Activated CD4-positive, alpha-beta memory T cell treated with anti-CD3 and anti-CD28 coated beads for 36 hours (primary cell): Measurements from ENCODE around the gene USHBP1. TPM values are rescaled to one million over a fixed set of nuclear protein-coding genes. Genes with fewer than 3 reads are reported as not detected.

Experiments
- CTCF ChIA-PET: fragments of 350-600 bp; sonication (Branson Sonifier 250); formaldehyde crosslinking; loops from one replicate; lab custom pipeline; 2021; ENCODE audit warnings: antibody characterized with exemption, inconsistent platforms; lab: Charles Lee
- POLR2A ChIA-PET: fragments of 350-600 bp; sonication (Branson Sonifier 250); formaldehyde crosslinking; loops from one replicate; lab custom pipeline; 2021; ENCODE audit warnings: antibody characterized with exemption; lab: Charles Lee
- DNase-seq: peaks from one replicate; pipeline ENCODE4 v3.0.0-alpha.2; 2020
- H3K27ac Mint-ChIP-seq: one replicate; pipeline ENCODE4 v1.8.0; 2021; ENCODE audit warnings: mixed read lengths
- H3K27me3 Mint-ChIP-seq: one replicate; pipeline ENCODE4 v1.8.0; 2021; ENCODE audit warnings: mixed read lengths
- H3K36me3 Mint-ChIP-seq: one replicate; pipeline ENCODE4 v1.8.0; 2021; ENCODE audit warnings: mixed read lengths
- H3K4me1 Mint-ChIP-seq: one replicate; pipeline ENCODE4 v1.8.0; 2021; ENCODE audit warnings: low read depth, mixed read lengths
- H3K4me3 Mint-ChIP-seq: one replicate; pipeline ENCODE4 v1.8.0; 2021; ENCODE audit warnings: mild to moderate bottlenecking, mixed read lengths
- H3K9me3 Mint-ChIP-seq: one replicate; pipeline ENCODE4 v1.8.0; 2021; ENCODE audit warnings: mixed read lengths
- intact Hi-C: fragments of 100-400 bp; cut with micrococcal nuclease; formaldehyde crosslinking; loops from one replicate; pipeline ENCODE4 v1.15.1; 2023
- total RNA-seq, 2 experiments: library from RNA; stranded (reverse); gene quantifications; one replicate each; pipeline ENCODE4 v1.2.3, GENCODE V29; 2021

USHBP1 gene
- total RNA-seq, 2 experiments from 2014 or later = 0.24 TPM; not detected in 1

DNA sequence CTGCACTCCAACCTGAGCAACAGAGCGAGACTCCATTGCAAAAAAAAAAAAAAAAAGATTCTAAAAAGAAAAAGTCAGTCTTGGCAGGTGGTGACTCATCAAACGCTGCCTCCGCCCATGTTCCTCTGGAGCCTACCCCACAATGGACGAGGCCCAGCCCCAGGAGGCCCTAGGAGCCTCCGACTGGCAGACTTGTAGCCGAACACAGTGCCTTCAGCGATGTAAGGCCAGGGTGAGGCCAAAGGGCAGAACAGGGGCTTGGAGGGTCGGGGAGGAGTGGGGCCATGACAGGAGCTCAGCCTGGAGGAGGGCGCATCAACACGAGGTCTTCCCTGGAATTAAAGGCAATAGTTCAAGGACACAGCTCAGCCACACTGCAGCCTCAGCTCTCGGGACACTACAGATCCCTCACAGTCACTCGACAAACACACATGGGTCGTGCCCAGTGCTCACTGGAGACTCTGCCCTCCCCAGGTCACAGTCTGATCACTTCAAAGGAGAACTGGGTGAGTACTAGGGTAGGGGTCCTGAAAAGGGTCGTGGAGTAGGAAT, 44.3 kb downstream of the USHBP1 start:
- no peak for DNase-seq
- CTCF ChIA-PET = no interaction called here
- H3K36me3 Mint-ChIP-seq = peaks cover 17% of the 10 kb centered on the region
- no peaks in the 10 kb centered on the region for H3K27me3 Mint-ChIP-seq
- POLR2A ChIA-PET = interaction anchor here (1.0 kb wide), 1 partner anchor 48 kb away, joined by 5 read pairs; no protein-coding TSS in a partner anchor
- intact Hi-C loops = no loop called here
- H3K4me1 Mint-ChIP-seq = peaks cover 7% of the 10 kb centered on the region
- no peak overlapping the region for H3K27ac Mint-ChIP-seq
- H3K9me3 Mint-ChIP-seq = no peaks in the 10 kb centered on the region
- no peak overlapping the region for H3K4me3 Mint-ChIP-seq

DNA sequence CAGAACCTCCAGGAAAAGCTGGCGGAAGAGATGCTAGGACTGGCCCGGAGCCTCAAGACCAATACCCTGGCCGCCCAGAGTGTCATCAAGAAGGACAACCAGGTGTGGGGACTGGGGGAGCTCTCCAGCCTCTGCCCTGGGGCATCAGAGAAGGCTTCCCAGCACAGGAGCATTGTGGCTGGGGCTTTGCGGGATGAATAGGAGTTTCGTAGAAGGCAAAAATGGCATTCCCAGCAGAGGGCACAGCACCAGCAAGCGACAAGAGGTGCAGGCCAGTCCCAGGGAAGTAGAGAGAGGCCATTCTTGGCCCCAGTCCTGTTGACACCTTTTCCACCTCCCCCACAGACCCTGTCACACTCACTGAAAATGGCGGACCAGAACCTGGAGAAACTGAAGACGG, 45.3 kb downstream of the USHBP1 start:
- no peaks in the 10 kb centered on the region for H3K9me3 Mint-ChIP-seq
- H3K36me3 Mint-ChIP-seq = peaks cover 19% of the 10 kb centered on the region
- no peak overlapping the region for H3K27ac Mint-ChIP-seq
- POLR2A ChIA-PET = no interaction called here
- H3K4me1 Mint-ChIP-seq = peaks cover 15% of the 10 kb centered on the region
- no peak for DNase-seq
- CTCF ChIA-PET = no interaction called here
- H3K4me3 Mint-ChIP-seq = no peak overlapping the region
- no peaks in the 10 kb centered on the region for H3K27me3 Mint-ChIP-seq
- intact Hi-C loops = loop anchor here (5.0 kb wide), 1 partner anchor 92 kb away; no protein-coding TSS in a partner anchor

GRCh38 chr19:17216058-17216670, 48.4 kb downstream of the USHBP1 start:
- Mint-ChIP-seq H3K9me3 (no peaks in the 10 kb centered on the region), H3K27ac (peak overlapping the region; percentile 96), H3K4me1 (peaks cover 16% of the 10 kb centered on the region), H3K27me3 (no peaks in the 10 kb centered on the region), H3K36me3 (peaks cover 28% of the 10 kb centered on the region), H3K4me3 (peak overlapping the region; percentile 84)
- intact Hi-C loops = loop anchor here (5.0 kb wide), 1 partner anchor 89 kb away; no protein-coding TSS in a partner anchor
- POLR2A ChIA-PET = interaction anchor here (0.7 to 3.3 kb wide), 5 partner anchors 10 to 140 kb away, joined by 3 to 25 read pairs (median 6); partner anchors contain the start of genes BABAM1 and OCEL1
- no peak for DNase-seq
- CTCF ChIA-PET = interaction anchor here (0.6 to 1.7 kb wide), 2 partner anchors 20 to 46 kb away, joined by 3 to 5 read pairs; no protein-coding TSS in a partner anchor

DNA sequence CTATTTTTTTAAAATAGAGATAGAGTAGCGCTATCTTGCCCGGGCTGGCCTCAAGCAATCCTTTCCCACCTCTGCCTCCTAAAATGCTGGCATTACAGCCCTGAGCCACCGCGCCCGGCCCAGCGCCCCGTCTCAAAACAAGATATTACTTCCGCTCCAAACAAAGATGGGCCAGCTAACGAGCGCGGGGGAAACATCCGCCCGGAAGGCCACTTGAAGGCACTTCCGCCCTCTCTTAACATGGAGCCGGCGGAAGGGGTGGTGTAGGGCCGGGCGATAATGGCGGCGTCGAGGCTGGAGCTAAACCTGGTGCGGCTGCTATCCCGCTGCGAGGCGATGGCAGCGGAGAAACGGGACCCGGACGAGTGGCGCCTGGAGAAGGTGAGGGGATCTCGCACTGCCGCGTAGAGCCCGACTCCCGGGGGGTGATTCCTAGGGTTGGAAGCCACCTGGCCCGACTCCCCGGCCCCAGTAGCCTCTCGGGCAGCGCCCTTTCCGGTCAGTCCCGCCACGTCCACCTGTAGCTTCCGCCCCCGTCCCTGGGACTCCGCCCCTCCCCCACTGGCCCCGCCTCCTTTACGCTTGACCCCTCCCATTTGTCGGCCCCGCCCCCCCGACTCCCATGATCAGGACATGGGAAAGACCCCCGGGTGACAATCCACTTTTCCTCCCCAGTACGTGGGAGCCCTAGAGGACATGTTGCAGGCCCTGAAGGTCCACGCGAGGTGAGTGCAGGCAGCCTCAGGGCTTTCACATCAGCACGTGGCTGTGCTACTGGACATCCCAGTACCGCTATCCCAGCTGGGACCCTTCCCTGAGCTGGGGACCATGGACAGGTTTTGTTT, 49.2 kb downstream of the USHBP1 start, which contains the start of gene USE1:
TSS of gene USE1 (plus strand) at position 231 of the 845 bp plus-strand sequence. CDS start at position 280, 49 bp downstream.
- DNase-seq = peak; percentile 92
- Mint-ChIP-seq H3K36me3 (peaks cover 28% of the 10 kb centered on the region), H3K4me3 (peak within 1 kb of the TSS; percentile 84), H3K27ac (peak within 1 kb of the TSS; percentile 96), H3K4me1 (peaks cover 16% of the 10 kb centered on the region), H3K9me3 (no peaks in the 10 kb centered on the region), H3K27me3 (no peaks in the 10 kb centered on the region)
- intact Hi-C loops = loop anchor here (1.0 to 5.0 kb wide), 4 partner anchors 11 to 140 kb away; partner anchors contain the start of genes HAUS8, MYO9B and OCEL1
- POLR2A ChIA-PET = interaction anchor here (0.7 to 3.3 kb wide), 7 partner anchors 11 to 141 kb away, joined by 3 to 25 read pairs (median 5); partner anchors contain the start of genes BABAM1 and OCEL1
- CTCF ChIA-PET = interaction anchor here (0.6 to 1.7 kb wide), 3 partner anchors 10 to 47 kb away, joined by 3 to 5 read pairs (median 3); no protein-coding TSS in a partner anchor

- H3K9me3 Mint-ChIP-seq = no peaks in the 10 kb centered on the region
- peak overlapping the region; percentile 84 for H3K4me3 Mint-ChIP-seq
- peaks cover 16% of the 10 kb centered on the region for H3K4me1 Mint-ChIP-seq
- DNase-seq = no peak
- POLR2A ChIA-PET = interaction anchor here (1.0 to 3.3 kb wide), 5 partner anchors 12 to 140 kb away, joined by 3 to 25 read pairs (median 6); partner anchors contain the start of genes BABAM1 and OCEL1
- intact Hi-C loops = loop anchor here (1.0 to 5.0 kb wide), 4 partner anchors 12 to 139 kb away; partner anchors contain the start of genes HAUS8, MYO9B and OCEL1
- H3K27me3 Mint-ChIP-seq = no peaks in the 10 kb centered on the region
- H3K36me3 Mint-ChIP-seq = peaks cover 27% of the 10 kb centered on the region
- CTCF ChIA-PET = interaction anchor here (0.9 to 1.7 kb wide), 3 partner anchors 9 to 89 kb away, joined by 3 to 5 read pairs (median 3); no protein-coding TSS in a partner anchor
- H3K27ac Mint-ChIP-seq = peak overlapping the region; percentile 96
These were observed 49.9 kb downstream of the USHBP1 start for GRCh38 chr19:17214508-17215126.

- intact Hi-C loops = no loop called here
- no peaks in the 10 kb centered on the region for H3K9me3 Mint-ChIP-seq
- ChIA-PET CTCF (no interaction called here), POLR2A (interaction anchor here (0.6 to 3.3 kb wide), 2 partner anchors 13 to 66 kb away, joined by 3 to 25 read pairs; partner anchors contain the start of gene OCEL1)
- no peaks in the 10 kb centered on the region for H3K27me3 Mint-ChIP-seq
- H3K4me3 Mint-ChIP-seq = no peak overlapping the region
- H3K36me3 Mint-ChIP-seq = peaks cover 29% of the 10 kb centered on the region
- DNase-seq = no peak
- H3K4me1 Mint-ChIP-seq = peaks cover 22% of the 10 kb centered on the region
- no peak overlapping the region for H3K27ac Mint-ChIP-seq
These were observed 51.2 kb downstream of the USHBP1 start for GRCh38 chr19:17213334-17213733.

DNA sequence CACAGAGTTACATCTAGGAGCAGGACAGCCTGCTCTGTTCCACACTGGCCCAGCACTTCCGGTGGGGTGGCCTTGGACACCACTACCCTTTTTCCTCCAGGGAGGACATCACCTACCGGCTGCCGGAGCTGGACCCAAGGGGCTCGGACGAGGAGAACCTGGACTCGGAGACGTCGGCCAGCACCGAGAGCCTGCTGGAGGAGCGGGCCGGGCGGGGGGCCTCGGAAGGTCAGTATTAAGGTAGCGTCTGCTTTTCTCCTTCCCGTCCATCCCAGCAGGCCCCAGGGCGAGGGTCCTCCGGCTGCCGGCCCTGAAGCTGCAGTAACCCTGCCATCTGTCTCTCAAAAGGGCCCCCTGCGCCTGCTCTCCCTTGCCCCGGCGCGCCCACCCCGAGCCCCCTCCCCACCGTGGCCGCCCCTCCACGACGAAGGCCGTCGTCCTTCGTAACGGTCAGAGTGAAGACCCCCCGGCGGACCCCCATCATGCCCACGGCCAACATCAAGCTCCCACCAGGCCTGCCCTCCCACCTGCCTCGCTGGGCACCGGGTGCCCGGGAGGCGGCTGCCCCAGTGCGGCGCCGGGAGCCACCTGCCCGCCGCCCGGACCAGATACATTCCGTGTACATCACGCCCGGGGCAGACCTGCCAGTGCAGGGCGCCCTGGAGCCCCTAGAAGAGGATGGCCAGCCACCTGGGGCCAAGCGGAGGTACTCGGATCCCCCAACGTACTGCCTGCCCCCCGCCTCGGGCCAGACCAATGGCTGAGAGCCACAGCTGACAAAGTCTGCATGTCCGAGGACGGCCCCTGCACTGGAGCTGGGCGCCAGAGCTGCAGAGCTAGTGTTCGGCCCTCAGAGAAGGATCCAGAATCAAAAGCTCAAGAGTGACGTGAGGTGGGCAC, 52.7 kb downstream of the USHBP1 start:
- Mint-ChIP-seq H3K4me1 (peaks cover 22% of the 10 kb centered on the region), H3K27ac (no peak overlapping the region), H3K4me3 (no peak overlapping the region), H3K9me3 (no peaks in the 10 kb centered on the region), H3K36me3 (peaks cover 20% of the 10 kb centered on the region), H3K27me3 (no peaks in the 10 kb centered on the region)
- DNase-seq = no peak
- intact Hi-C loops = no loop called here
- ChIA-PET POLR2A (no interaction called here), CTCF (no interaction called here)

- intact Hi-C loops = no loop called here
- DNase-seq = no peak
- Mint-ChIP-seq H3K9me3 (no peaks in the 10 kb centered on the region), H3K27me3 (no peaks in the 10 kb centered on the region), H3K4me1 (peaks cover 16% of the 10 kb centered on the region), H3K27ac (no peak overlapping the region), H3K4me3 (no peak overlapping the region), H3K36me3 (peaks cover 20% of the 10 kb centered on the region)
- ChIA-PET CTCF (no interaction called here), POLR2A (no interaction called here)
These were observed 54.2 kb downstream of the USHBP1 start for GRCh38 chr19:17210296-17210695.

DNA sequence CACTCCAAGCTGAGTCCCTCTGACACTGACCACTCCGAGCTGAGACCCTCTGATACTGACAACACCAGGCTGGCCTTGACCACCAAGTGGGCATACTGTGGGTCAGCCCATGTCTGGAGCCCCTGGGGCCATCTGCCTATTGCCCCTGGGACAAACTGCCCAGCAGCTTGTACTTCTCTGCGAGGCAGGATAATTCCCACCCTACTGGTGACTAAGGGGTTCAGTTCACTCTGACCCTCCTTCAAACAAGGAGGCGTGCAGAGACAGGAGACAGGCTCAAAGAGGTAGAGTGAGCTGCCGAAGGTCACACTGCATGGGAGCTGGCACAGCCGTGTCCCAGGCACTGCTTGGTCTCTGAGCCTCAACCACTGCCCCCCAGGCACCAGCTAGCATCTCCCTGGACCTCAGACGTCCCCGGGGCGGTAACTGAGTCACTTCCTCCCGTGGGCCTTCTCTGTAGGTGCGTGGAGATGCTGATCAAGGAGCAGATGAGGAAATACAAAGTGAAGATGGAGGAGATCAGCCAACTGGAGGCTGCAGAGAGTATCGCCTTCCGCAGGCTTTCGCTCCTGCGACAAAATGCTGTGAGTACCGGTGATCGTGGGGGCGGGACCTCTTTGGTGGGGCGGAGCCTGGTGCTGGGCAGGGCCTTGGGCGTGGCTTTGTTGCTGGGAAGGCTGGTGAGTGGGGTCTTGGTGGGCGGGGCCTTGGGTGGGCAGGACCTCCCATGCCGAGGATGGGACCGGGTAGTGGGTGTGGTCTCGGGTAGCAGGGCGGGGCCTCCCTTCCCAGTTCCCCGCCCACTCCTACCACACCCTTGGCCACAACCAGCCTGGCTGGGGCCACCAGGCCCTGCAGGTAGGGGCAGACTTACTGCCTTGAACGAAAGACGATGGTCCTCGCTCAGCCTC, 55.2 kb downstream of the USHBP1 start:
- Mint-ChIP-seq H3K4me3 (no peak overlapping the region), H3K27ac (peak overlapping the region; percentile 66), H3K27me3 (no peaks in the 10 kb centered on the region), H3K36me3 (peaks cover 20% of the 10 kb centered on the region), H3K9me3 (no peaks in the 10 kb centered on the region), H3K4me1 (peaks cover 9% of the 10 kb centered on the region)
- intact Hi-C loops = no loop called here
- DNase-seq = peak; percentile 67
- POLR2A ChIA-PET = no interaction called here
- CTCF ChIA-PET = interaction anchor here (0.7 kb wide), 1 partner anchor 1115 kb away, joined by 3 read pairs; no protein-coding TSS in a partner anchor
